ENCODE measurements around the gene GPATCH1. TPM values are rescaled to one million over a fixed set of nuclear protein-coding genes. Genes with fewer than 3 reads are reported as not detected.

Gene GPATCH1
- total RNA-seq, 1 experiment from 2014 or later: 7.8 TPM

DNA sequence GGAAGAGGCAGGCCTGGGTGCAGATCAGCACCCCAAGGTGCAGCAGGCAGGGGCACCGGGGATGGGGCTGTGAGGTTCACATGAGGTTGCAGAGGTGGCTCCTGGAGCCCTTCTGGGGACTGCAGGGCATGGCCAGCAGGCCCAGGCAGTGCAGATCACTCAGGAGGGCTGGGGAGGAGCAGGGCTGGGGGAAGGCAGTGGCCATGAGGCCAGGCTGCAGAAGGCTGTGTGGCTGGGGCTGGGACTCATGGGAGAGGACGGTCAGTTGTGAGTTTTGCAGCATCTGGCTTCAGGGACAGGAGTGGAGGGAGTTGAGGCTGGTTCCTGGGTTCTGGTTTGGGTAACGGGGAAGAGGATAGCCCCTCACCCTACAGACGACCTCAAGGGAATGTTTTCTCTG, 58.2 kb downstream of the GPATCH1 start:
- no peak overlapping the region for H3K4me2 ChIP-seq (ENCODE audit: low read length)
- ChIA-PET RAD21 (ENCODE audit: low non-redundant PET in 1 of 2, low total read pairs in 2 of 2, uncharacterized antibody in 2 of 2, unreplicated experiment in 2 of 2) (interaction anchor here (0.7 to 1.3 kb wide), 3 partner anchors 22 to 168 kb away, joined by 3 read pairs; partner anchors contain the start of gene CEP89 (in 1 of the 2)), POLR2A (no interaction called here), CTCF (no interaction called here)
- no TSS peak for BruUV-seq (replicated peaks)
- DNase-seq (ENCODE audit: low read depth, low spot score): no peak
- TF ChIP-seq ZFX (IDR thresholded peaks at IDR 0.05) (no peak), ZNF274 (IDR thresholded peaks at IDR 0.05; ENCODE audit: low read depth, low read length) (no peak), CBX3 (IDR thresholded peaks at IDR 0.05; ENCODE audit: low read depth) (no peak), EZH2phosphoT487 (IDR thresholded peaks at IDR 0.05; ENCODE audit: borderline replicate concordance) (no peak), YY1 (IDR thresholded peaks at IDR 0.05; ENCODE audit: extremely low read depth, insufficient replicate concordance, low read depth, low read length) (no peak), SIN3A (IDR thresholded peaks at IDR 0.05; ENCODE audit: low read depth) (no peak)
- TF ChIP-seq, protein P1, sequence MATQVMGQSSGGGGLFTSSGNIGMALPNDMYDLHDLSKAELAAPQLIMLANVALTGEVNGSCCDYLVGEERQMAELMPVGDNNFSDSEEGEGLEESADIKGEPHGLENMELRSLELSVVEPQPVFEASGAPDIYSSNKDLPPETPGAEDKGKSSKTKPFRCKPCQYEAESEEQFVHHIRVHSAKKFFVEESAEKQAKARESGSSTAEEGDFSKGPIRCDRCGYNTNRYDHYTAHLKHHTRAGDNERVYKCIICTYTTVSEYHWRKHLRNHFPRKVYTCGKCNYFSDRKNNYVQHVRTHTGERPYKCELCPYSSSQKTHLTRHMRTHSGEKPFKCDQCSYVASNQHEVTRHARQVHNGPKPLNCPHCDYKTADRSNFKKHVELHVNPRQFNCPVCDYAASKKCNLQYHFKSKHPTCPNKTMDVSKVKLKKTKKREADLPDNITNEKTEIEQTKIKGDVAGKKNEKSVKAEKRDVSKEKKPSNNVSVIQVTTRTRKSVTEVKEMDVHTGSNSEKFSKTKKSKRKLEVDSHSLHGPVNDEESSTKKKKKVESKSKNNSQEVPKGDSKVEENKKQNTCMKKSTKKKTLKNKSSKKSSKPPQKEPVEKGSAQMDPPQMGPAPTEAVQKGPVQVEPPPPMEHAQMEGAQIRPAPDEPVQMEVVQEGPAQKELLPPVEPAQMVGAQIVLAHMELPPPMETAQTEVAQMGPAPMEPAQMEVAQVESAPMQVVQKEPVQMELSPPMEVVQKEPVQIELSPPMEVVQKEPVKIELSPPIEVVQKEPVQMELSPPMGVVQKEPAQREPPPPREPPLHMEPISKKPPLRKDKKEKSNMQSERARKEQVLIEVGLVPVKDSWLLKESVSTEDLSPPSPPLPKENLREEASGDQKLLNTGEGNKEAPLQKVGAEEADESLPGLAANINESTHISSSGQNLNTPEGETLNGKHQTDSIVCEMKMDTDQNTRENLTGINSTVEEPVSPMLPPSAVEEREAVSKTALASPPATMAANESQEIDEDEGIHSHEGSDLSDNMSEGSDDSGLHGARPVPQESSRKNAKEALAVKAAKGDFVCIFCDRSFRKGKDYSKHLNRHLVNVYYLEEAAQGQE (IDR thresholded peaks at IDR 0.05; ENCODE audit: low read depth): no peak
- no peak overlapping the region for H3K9ac ChIP-seq (ENCODE audit: low read length)
- ATAC-seq: no peak
- peaks cover 6 to 14% of the 10 kb centered on the region in 2 experiments for H3K4me1 ChIP-seq (ENCODE audit: control insufficient read depth in 1 of 2, insufficient read depth in 2 of 2, low read length in 2 of 2)
- H3K4me3 ChIP-seq (replicated peaks in 1 of 2; ENCODE audit: low read depth in 1 of 2, low read length in 2 of 2): no peak overlapping the region
- H3K9me2 ChIP-seq (ENCODE audit: insufficient read depth): no peaks in the 10 kb centered on the region
- intact Hi-C loops (cut with micrococcal nuclease): no loop called here
- no peak overlapping the region; the same call in 1 of the 2 replicates for H3K27ac ChIP-seq (ENCODE audit: low read depth, low read length)
- no peaks in the 10 kb centered on the region for H3K36me3 ChIP-seq (ENCODE audit: control insufficient read depth in 1 of 2, insufficient read depth in 2 of 2, low read length in 2 of 2)
- H3K9me3 ChIP-seq (ENCODE audit: control insufficient read depth in 1 of 2, insufficient read depth in 1 of 2, low read depth in 1 of 2, low read length in 2 of 2): no peaks in the 10 kb centered on the region
- H3K79me2 ChIP-seq (ENCODE audit: insufficient read depth, low read length): no peaks in the 10 kb centered on the region
- H2AFZ ChIP-seq (ENCODE audit: low read depth, low read length, poor library complexity, severe bottlenecking): no peak overlapping the region
- H4K20me1 ChIP-seq (ENCODE audit: insufficient read depth): no peaks in the 10 kb centered on the region
- no peaks in the 10 kb centered on the region for H3K27me3 ChIP-seq (ENCODE audit: insufficient read depth, low read length)
